Activated naive CD8-positive, alpha-beta T cell (primary cell): ENCODE results near the gene EZH1.
A peak's percentile ranks its signal among the peaks of the same experiment; 100 is the strongest.
"Not testable (repeated sequence)": the region's sequence is repeated elsewhere in the genome, so short reads cannot be mapped to it uniquely, and the experiment has no call there.

Experiments
- H3K27ac Mint-ChIP-seq: one replicate; pipeline ENCODE4 v1.8.0; 2021; ENCODE audit warnings: mixed read lengths
- H3K27me3 Mint-ChIP-seq: one replicate; pipeline ENCODE4 v1.8.0; 2021; ENCODE audit warnings: mixed read lengths
- H3K36me3 Mint-ChIP-seq: one replicate; pipeline ENCODE4 v1.8.0; 2021; ENCODE audit warnings: mixed read lengths
- H3K4me1 Mint-ChIP-seq: one replicate; pipeline ENCODE4 v1.8.0; 2021; ENCODE audit warnings: low read depth, mixed read lengths
- H3K4me3 Mint-ChIP-seq: one replicate; pipeline ENCODE4 v1.8.0; 2021; ENCODE audit warnings: mild to moderate bottlenecking, mixed read lengths
- H3K9me3 Mint-ChIP-seq: one replicate; pipeline ENCODE4 v1.8.0; 2021; ENCODE audit warnings: low read depth, mixed read lengths

Gene EZH1

DNA sequence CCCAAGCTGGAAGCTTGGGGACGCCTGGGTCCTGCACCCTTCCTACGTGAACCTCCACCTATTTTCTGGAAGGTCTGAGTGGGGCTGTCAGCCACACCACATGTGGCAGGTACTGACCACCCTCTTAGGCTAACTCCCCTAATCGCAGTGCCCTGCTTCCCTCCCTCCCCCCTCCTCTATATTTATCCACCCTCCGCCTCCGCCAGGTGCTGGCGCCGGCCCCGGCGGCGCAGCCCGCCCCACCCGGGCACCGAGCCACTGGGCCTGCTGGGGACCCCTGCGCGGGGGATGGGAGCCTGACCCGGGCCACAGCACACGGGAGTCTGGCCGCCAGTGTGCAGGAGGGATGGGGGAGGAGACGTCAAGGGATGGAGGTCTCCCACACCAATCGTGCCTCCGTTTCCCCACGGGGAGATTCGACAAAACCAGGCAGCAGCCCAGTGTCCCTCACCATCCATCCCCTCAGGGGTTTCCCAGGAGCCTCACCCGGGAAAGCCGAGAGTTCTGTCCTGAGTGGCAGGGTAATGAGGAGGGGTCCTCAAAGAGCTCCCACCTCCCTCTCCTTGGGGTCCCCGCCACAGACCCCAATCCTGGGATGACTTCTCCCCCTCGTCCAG lies 69.4 kb downstream of the EZH1 start:
- Mint-ChIP-seq H3K27me3 (peaks cover 12% of the 10 kb centered on the region), H3K9me3 (no peaks in the 10 kb centered on the region), H3K4me3 (no peak overlapping the region), H3K36me3 (no peaks in the 10 kb centered on the region), H3K27ac (no peak overlapping the region), H3K4me1 (peaks cover 43% of the 10 kb centered on the region)

- Mint-ChIP-seq H3K9me3 (no peaks in the 10 kb centered on the region), H3K27me3 (peaks cover 11% of the 10 kb centered on the region), H3K4me3 (peak overlapping the region; percentile 61), H3K4me1 (peaks cover 43% of the 10 kb centered on the region), H3K27ac (no peak overlapping the region), H3K36me3 (no peaks in the 10 kb centered on the region)
Observed at GRCh38 chr17:42674755-42675347, 70.0 kb downstream of the EZH1 start.

DNA sequence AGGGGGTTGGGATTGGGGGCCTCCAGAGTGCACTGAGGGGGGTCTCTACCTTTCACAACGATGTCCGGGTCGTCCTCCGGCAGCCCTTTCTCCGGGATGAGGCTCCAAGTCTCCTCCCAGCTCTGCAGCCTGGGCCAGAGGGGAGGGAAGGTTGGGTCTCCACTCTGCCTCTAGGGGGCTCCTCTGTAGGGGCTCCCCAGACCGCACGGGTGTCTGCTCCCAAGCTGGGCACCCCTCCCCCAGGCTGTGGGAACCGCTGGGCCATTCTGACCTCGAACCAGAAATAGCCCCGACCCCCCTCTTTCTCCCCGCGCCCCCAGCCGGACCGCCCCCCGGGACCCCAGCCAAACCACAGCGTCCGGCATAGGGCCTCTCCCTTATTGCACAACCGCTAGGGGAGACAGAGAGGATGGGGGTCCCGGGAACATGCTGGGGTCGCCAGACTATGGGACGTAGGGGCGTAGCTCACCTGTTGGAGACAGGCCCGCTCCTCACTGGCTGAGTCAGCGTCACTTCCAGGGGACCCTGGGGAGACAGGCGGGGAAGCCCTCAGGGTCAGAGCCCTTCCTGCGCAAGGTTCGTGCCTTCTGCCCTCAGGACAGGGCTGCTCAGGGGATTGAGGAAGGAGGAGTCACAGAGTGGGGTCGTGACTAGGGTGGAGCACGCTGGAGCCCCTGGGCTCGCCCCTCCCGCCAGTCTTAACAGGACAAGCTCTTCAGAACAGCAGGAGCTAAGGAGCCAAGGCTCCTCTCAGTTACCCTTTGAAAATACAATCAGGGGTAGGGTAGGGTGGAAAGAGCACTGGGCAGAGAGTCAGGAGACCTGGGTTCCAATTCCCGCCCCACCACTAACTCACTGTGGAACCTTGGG lies 70.7 kb downstream of the EZH1 start:
- Mint-ChIP-seq H3K27me3 (peaks cover 10% of the 10 kb centered on the region), H3K4me1 (peaks cover 39% of the 10 kb centered on the region)

GRCh38 chr17:42673266-42673884 lies 71.5 kb downstream of the EZH1 start:
- Mint-ChIP-seq H3K36me3 (no peaks in the 10 kb centered on the region), H3K9me3 (no peaks in the 10 kb centered on the region), H3K27ac (no peak overlapping the region), H3K4me1 (peaks cover 35% of the 10 kb centered on the region), H3K27me3 (peaks cover 10% of the 10 kb centered on the region), H3K4me3 (no peak overlapping the region)

More for the DNA sequence above, 70.7 kb downstream of the EZH1 start:
- Mint-ChIP-seq H3K4me3 (peak overlapping the region; percentile 61), H3K36me3 (no peaks in the 10 kb centered on the region), H3K9me3 (no peaks in the 10 kb centered on the region), H3K27ac (no peak overlapping the region)

GRCh38 chr17:42672038-42672437 lies 72.8 kb downstream of the EZH1 start:
- Mint-ChIP-seq H3K9me3 (no peaks in the 10 kb centered on the region), H3K4me1 (peaks cover 26% of the 10 kb centered on the region), H3K27me3 (peaks cover 10% of the 10 kb centered on the region), H3K36me3 (no peaks in the 10 kb centered on the region), H3K4me3 (no peak overlapping the region), H3K27ac (no peak overlapping the region)

GRCh38 chr17:42670789-42671657 lies 73.8 kb downstream of the EZH1 start:
- Mint-ChIP-seq H3K27me3 (peaks cover 10% of the 10 kb centered on the region), H3K4me3 (peak overlapping the region; percentile 77), H3K4me1 (peaks cover 21% of the 10 kb centered on the region), H3K36me3 (no peaks in the 10 kb centered on the region), H3K27ac (no peak overlapping the region), H3K9me3 (no peaks in the 10 kb centered on the region)

DNA sequence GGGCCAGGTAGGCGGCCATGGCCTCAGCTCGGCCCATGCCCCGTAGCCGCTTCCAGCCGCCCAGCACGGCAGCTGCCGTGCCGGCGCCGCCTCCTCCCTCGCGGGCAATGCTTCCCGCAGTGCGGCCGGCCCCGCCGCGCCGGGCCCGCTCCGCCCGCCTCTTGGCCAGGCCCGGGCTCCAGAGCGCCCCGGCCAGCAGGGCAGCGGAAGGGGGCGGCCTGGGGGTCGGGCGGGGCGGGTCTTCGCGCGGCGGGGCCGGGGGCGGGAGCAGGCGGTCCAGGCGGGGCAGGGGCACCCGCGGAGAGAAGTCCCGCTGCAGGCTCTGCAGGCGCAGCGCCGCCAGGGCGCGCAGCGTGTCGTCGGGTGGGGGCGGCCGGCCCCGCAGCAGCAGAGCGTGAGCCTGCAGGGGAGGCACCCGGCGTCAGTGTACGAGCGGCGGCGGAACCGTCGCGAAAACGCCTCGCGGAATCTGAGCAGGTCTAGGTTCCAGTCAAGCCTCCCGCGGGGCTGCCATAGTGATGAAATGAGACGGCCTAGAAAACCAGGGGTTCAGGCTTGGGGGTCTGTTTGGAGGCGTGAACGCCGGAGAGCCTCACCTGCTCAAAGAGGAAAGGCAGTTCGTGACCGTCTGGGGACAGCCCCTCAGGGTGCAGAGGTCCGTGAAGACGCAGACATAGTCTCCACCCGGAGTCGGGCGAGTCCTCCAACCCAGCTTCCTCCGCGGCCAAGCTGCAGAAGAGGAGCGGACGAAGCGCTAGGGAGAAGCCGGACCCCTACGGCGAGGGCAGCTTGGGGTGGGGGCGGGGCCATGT lies 74.7 kb downstream of the EZH1 start:
- peaks cover 10% of the 10 kb centered on the region for H3K27me3 Mint-ChIP-seq
- peaks cover 21% of the 10 kb centered on the region for H3K4me1 Mint-ChIP-seq

DNA sequence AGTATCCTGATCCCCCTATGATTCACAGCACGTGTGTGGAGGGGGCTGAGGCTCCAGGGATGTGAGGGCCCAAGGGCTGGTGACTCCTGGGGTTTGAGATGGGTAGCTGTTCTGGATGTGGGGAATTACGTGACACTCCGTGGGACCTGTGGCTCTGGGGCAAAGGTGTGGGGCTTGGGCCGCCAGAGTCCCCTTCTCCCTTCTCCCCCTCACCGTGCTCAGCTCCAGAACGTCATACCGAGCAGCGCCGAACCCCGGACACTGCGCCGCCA lies 75.2 kb downstream of the EZH1 start:
- H3K9me3 Mint-ChIP-seq: no peaks in the 10 kb centered on the region
- peaks cover 8% of the 10 kb centered on the region for H3K27me3 Mint-ChIP-seq
- no peaks in the 10 kb centered on the region for H3K36me3 Mint-ChIP-seq
- H3K4me3 Mint-ChIP-seq: peak overlapping the region; percentile 42
- peaks cover 17% of the 10 kb centered on the region for H3K4me1 Mint-ChIP-seq
- H3K27ac Mint-ChIP-seq: no peak overlapping the region

More for the DNA sequence above, 74.7 kb downstream of the EZH1 start:
- Mint-ChIP-seq H3K9me3 (no peaks in the 10 kb centered on the region), H3K36me3 (no peaks in the 10 kb centered on the region), H3K27ac (no peak overlapping the region), H3K4me3 (peak overlapping the region; percentile 77)

DNA sequence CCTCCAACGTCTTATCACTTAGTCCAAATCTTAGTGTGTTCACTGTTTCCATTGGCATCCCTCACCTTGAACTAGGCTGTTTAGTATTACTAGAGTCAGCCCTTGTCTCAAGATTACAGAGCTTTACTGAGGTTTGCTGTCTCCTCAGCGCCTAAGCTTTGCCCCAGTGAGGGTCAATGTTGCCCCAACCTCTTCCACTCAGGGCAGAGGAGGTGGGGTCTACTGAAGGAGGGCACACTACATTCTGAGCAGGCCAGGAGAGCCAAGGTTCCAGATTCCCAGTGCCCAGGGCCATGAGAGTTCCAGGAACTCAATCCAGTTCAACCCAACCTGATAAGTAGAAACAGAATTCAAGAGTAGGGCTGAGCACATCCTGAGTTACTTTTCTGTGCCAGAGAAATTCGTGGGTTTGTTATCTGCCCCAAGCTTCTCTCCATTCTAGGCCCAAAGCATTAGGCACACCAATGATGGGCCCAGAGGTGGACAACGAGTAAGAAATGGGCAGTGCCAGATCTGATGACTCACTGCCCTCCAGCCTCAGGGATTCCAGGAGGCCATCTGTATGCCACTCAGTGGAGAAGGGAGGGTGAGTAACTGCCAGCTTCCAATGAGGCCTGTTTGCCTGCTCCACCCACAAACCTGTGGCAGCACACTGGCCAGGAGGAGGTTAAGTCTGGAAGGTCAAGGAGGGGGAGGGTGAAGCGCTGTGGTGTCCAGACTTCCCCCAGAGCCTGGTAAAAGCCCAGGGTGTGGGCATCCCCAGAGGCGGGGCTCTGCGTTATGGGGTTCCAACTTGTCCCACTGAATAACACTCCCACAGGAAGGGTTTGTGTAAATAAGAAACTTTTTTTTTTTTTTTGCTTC lies 77.5 kb downstream of the EZH1 start:
- peaks cover 12% of the 10 kb centered on the region for H3K4me1 Mint-ChIP-seq
- H3K27ac Mint-ChIP-seq: no peak overlapping the region
- no peaks in the 10 kb centered on the region for H3K9me3 Mint-ChIP-seq
- H3K4me3 Mint-ChIP-seq: no peak overlapping the region
- H3K27me3 Mint-ChIP-seq: peaks cover 5% of the 10 kb centered on the region
- H3K36me3 Mint-ChIP-seq: no peaks in the 10 kb centered on the region

- not testable (repeated sequence) for H3K4me1 Mint-ChIP-seq, H3K9me3 Mint-ChIP-seq, H3K4me3 Mint-ChIP-seq, H3K36me3 Mint-ChIP-seq, H3K27me3 Mint-ChIP-seq, H3K27ac Mint-ChIP-seq
Observed at GRCh38 chr17:42666126-42666525, 78.7 kb downstream of the EZH1 start.

DNA sequence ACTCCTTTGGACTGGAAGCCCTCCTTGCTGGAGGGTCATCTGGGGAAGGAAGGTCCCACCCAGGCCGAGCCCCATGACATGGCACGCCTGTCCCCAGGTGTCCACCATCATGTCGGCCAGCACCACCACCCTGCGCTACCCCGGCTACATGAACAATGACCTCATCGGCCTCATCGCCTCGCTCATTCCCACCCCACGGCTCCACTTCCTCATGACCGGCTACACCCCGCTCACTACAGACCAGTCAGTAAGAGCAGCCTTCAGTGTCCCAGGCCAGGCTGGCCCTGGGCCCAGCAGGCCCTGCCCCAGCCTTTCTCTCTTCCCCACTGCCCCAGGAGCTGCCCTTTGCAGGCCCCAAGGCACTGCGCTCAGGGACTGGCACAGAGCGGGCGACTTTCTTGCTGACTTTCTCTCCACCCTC lies 79.2 kb downstream of the EZH1 start:
- H3K9me3 Mint-ChIP-seq: no peaks in the 10 kb centered on the region
- H3K27me3 Mint-ChIP-seq: no peaks in the 10 kb centered on the region
- H3K27ac Mint-ChIP-seq: no peak overlapping the region
- H3K4me1 Mint-ChIP-seq: peaks cover 4% of the 10 kb centered on the region
- H3K4me3 Mint-ChIP-seq: no peak overlapping the region
- no peaks in the 10 kb centered on the region for H3K36me3 Mint-ChIP-seq

- H3K9me3 Mint-ChIP-seq: no peaks in the 10 kb centered on the region
- H3K4me3 Mint-ChIP-seq: peak overlapping the region; percentile 63
- H3K27me3 Mint-ChIP-seq: no peaks in the 10 kb centered on the region
- no peak overlapping the region for H3K27ac Mint-ChIP-seq
- no peaks in the 10 kb centered on the region for H3K36me3 Mint-ChIP-seq
- peaks cover 16% of the 10 kb centered on the region for H3K4me1 Mint-ChIP-seq
Observed at GRCh38 chr17:42660692-42661345, 84.0 kb downstream of the EZH1 start.

- not testable (repeated sequence) for H3K9me3 Mint-ChIP-seq, H3K36me3 Mint-ChIP-seq, H3K27ac Mint-ChIP-seq, H3K27me3 Mint-ChIP-seq
- peak overlapping the region; percentile 90 for H3K4me3 Mint-ChIP-seq
- H3K4me1 Mint-ChIP-seq: peaks cover 16% of the 10 kb centered on the region
Observed at GRCh38 chr17:42659932-42660274, 84.9 kb downstream of the EZH1 start.
